ENCODE data around the gene TGIF1. TPM values are rescaled to one million over a fixed set of nuclear protein-coding genes. Genes with fewer than 3 reads are reported as not detected.

Gene TGIF1
- total RNA-seq, 1 donor from 2014 or later: 45.8 TPM

GRCh38 chr18:3424280-3424890 is 25.6 kb upstream of the TGIF1 start:
- DNase-seq (no peak), ATAC-seq (no peak)
- intact Hi-C loops (cut with DNase I): no loop called here
- H3K27me3 ChIP-seq (ENCODE audit: low read depth): no peaks in the 10 kb centered on the region
- H3K36me3 ChIP-seq: no peaks in the 10 kb centered on the region
- no peaks in the 10 kb centered on the region for H3K9me3 ChIP-seq
- H3K4me3 ChIP-seq: no peak overlapping the region
- no peak overlapping the region for H3K27ac ChIP-seq
- H3K4me1 ChIP-seq: no peaks in the 10 kb centered on the region
- TF ChIP-seq CTCF (IDR thresholded peaks at IDR 0.05): no peak

GRCh38 chr18:3425030-3425429 is 24.9 kb upstream of the TGIF1 start:
- ATAC-seq: no peak

GRCh38 chr18:3425446-3425845 is 24.5 kb upstream of the TGIF1 start:
- H3K36me3 ChIP-seq: no peaks in the 10 kb centered on the region
- ATAC-seq (no peak), DNase-seq (no peak)
- no peaks in the 10 kb centered on the region for H3K27me3 ChIP-seq (ENCODE audit: low read depth)
- H3K9me3 ChIP-seq: no peaks in the 10 kb centered on the region
- no peaks in the 10 kb centered on the region for H3K4me1 ChIP-seq
- TF ChIP-seq CTCF (IDR thresholded peaks at IDR 0.05): no peak
- no peak overlapping the region for H3K27ac ChIP-seq
- no peak overlapping the region for H3K4me3 ChIP-seq
- intact Hi-C loops (cut with DNase I): no loop called here

More at GRCh38 chr18:3425030-3425429, 24.9 kb upstream of the TGIF1 start:
- no peaks in the 10 kb centered on the region for H3K27me3 ChIP-seq (ENCODE audit: low read depth)
- no peak for DNase-seq
- H3K36me3 ChIP-seq: no peaks in the 10 kb centered on the region
- no peaks in the 10 kb centered on the region for H3K4me1 ChIP-seq
- no peak for TF ChIP-seq CTCF (IDR thresholded peaks at IDR 0.05)
- H3K27ac ChIP-seq: no peak overlapping the region
- H3K9me3 ChIP-seq: no peaks in the 10 kb centered on the region
- H3K4me3 ChIP-seq: no peak overlapping the region
- intact Hi-C loops (cut with DNase I): no loop called here

- no peaks in the 10 kb centered on the region for H3K27me3 ChIP-seq (ENCODE audit: low read depth)
- DNase-seq (no peak), ATAC-seq (no peak)
- H3K9me3 ChIP-seq: no peaks in the 10 kb centered on the region
- H3K27ac ChIP-seq: no peak overlapping the region
- H3K36me3 ChIP-seq: no peaks in the 10 kb centered on the region
- no peak for TF ChIP-seq CTCF (IDR thresholded peaks at IDR 0.05)
- intact Hi-C loops (cut with DNase I): no loop called here
- H3K4me3 ChIP-seq: no peak overlapping the region
- H3K4me1 ChIP-seq: no peaks in the 10 kb centered on the region
Measured at GRCh38 chr18:3426074-3426473, 23.9 kb upstream of the TGIF1 start.

GRCh38 chr18:3427944-3428343 is 22.0 kb upstream of the TGIF1 start:
- intact Hi-C loops (cut with DNase I): no loop called here
- Histone ChIP-seq H3K9me3 (no peaks in the 10 kb centered on the region), H3K4me1 (no peaks in the 10 kb centered on the region), H3K4me3 (no peak overlapping the region), H3K27me3 (ENCODE audit: low read depth) (no peaks in the 10 kb centered on the region), H3K36me3 (no peaks in the 10 kb centered on the region), H3K27ac (no peak overlapping the region)
- ATAC-seq (no peak), DNase-seq (no peak)
- no peak for TF ChIP-seq CTCF (IDR thresholded peaks at IDR 0.05)
